Cardiac fibroblast (primary cell): ENCODE measurements around the gene DNAJB14.

Experiments used
- DNase-seq, 2 donors: peaks; one replicate each; pipeline versions ENCODE4 v3.0.0 to v3.0.0-alpha.2; 2010; ENCODE audit warnings: low read depth in 2 of 2
- H3K4me3 ChIP-seq, 2 donors: replicated peaks in 1 of 2; 1 replicate in 1 of 2; 2 replicates in 1 of 2; pipeline ENCODE4 v1.5.1; 2011; ENCODE audit warnings: low read depth in 2 of 2, low read length in 2 of 2, mild to moderate bottlenecking in 2 of 2, moderate library complexity in 1 of 2
- CTCF ChIP-seq: IDR thresholded peaks from one replicate; pipeline ENCODE4 v1.5.1; 2011; ENCODE audit warnings: low read depth, mild to moderate bottlenecking, low read length, inconsistent platforms

DNAJB14 gene

GRCh38 chr4:99878604-99879003 lies 67.8 kb downstream of the DNAJB14 start:
- no peak for TF ChIP-seq CTCF

GRCh38 chr4:99876946-99877345 lies 69.5 kb downstream of the DNAJB14 start:
- DNase-seq: no peak
- H3K4me3 ChIP-seq: no peak overlapping the region
- no peak for TF ChIP-seq CTCF

More at GRCh38 chr4:99878604-99879003, 67.8 kb downstream of the DNAJB14 start:
- DNase-seq: no peak
- no peak overlapping the region for H3K4me3 ChIP-seq

GRCh38 chr4:99875071-99875470 lies 71.3 kb downstream of the DNAJB14 start:
- H3K4me3 ChIP-seq: no peak overlapping the region
- no peak for DNase-seq
- TF ChIP-seq CTCF: no peak

GRCh38 chr4:99872570-99872969 lies 73.8 kb downstream of the DNAJB14 start:
- no peak overlapping the region for H3K4me3 ChIP-seq
- DNase-seq: no peak
- no peak for TF ChIP-seq CTCF

GRCh38 chr4:99868126-99868596 lies 78.3 kb downstream of the DNAJB14 start:
- no peak for TF ChIP-seq CTCF
- no peak overlapping the region for H3K4me3 ChIP-seq
- DNase-seq: peak in 1 of 2 donors; percentile 29

GRCh38 chr4:99863804-99864203 lies 82.6 kb downstream of the DNAJB14 start:
- no peak for TF ChIP-seq CTCF
- DNase-seq: peak in 1 of 2 donors; percentile 39

More at GRCh38 chr4:99863804-99864203, 82.6 kb downstream of the DNAJB14 start:
- H3K4me3 ChIP-seq: no peak overlapping the region
